ENCODE data around the gene ZNF273. TPM values are rescaled to one million over a fixed set of nuclear protein-coding genes. Genes with fewer than 3 reads are reported as not detected.

Gene ZNF273
- total and polyA plus RNA-seq, 2 experiments from 2014 or later = 2.1 to 4.8 TPM

- no peaks in the 10 kb centered on the region for H3K4me1 ChIP-seq (ENCODE audit: insufficient read depth)
- in situ Hi-C loops (cut with MboI) = no loop called here
- no peak overlapping the region for H2AFZ ChIP-seq
- H3K79me2 ChIP-seq (ENCODE audit: insufficient read depth) = no peaks in the 10 kb centered on the region
- no peak overlapping the region for H3K4me2 ChIP-seq (ENCODE audit: unreplicated experiment)
- no peak for DNase-seq
- no peak overlapping the region for H3K27ac ChIP-seq
- no peak overlapping the region for H3K4me3 ChIP-seq
- H3K36me3 ChIP-seq (ENCODE audit: low read depth) = no peaks in the 10 kb centered on the region
- H3K27me3 ChIP-seq (replicated peaks; ENCODE audit: insufficient read depth) = no peaks in the 10 kb centered on the region
- TF ChIP-seq EZH2 (IDR thresholded peaks at IDR 0.05; ENCODE audit: insufficient read depth, poor library complexity, severe bottlenecking) = no peak
- TF ChIP-seq EZH2phosphoT487 (IDR thresholded peaks at IDR 0.05; ENCODE audit: insufficient read depth, low read depth) = no peak
- no peaks in the 10 kb centered on the region for H3K9me2 ChIP-seq (ENCODE audit: insufficient read depth)
- H3F3A ChIP-seq (ENCODE audit: insufficient read depth) = no peaks in the 10 kb centered on the region
- no peak overlapping the region for H3K9ac ChIP-seq
- no peaks in the 10 kb centered on the region for H4K20me1 ChIP-seq (ENCODE audit: insufficient read depth)
- whole genome bisulfite sequencing, 2 experiments (ENCODE audit: low coverage in 1 of 2, low lambda C conversion rate in 2 of 2, missing lambda C conversion rate in 2 of 2) = 73 to 81% methylated on average over 10 of the region's 10 CpGs
- no peaks in the 10 kb centered on the region for H3K9me3 ChIP-seq (ENCODE audit: low read depth)
Observed at GRCh38 chr7:64873155-64873500, 29.9 kb upstream of the ZNF273 start.

DNA sequence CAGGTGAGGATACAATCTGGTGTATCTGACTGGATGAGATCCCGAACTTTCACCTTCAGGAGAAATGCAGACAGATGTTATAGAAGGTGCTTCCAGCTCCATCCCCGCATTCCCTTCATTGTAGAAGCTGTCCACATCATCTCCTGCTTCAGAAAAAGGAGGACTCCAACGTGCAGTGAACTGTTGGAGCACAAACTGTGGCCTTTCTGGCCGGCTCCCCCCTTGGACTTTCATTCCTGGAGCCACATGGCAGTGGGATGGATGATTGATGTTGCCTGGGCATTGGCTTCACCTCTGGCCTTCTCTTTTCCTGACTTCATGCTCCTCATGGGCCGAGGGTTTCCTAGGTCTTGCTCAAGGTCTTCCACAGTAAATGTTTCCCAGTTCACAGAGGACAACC is 29.6 kb upstream of the ZNF273 start:
- WGBS, 2 experiments (ENCODE audit: low coverage in 1 of 2, low lambda C conversion rate in 2 of 2, missing lambda C conversion rate in 2 of 2) = 32 to 37% methylated on average over 5 of the region's 5 CpGs
- Histone ChIP-seq H4K20me1 (ENCODE audit: insufficient read depth) (no peaks in the 10 kb centered on the region), H3K4me1 (ENCODE audit: insufficient read depth) (no peaks in the 10 kb centered on the region), H3K9me3 (ENCODE audit: low read depth) (no peaks in the 10 kb centered on the region), H3K36me3 (ENCODE audit: low read depth) (no peaks in the 10 kb centered on the region), H3F3A (ENCODE audit: insufficient read depth) (no peaks in the 10 kb centered on the region), H3K9me2 (ENCODE audit: insufficient read depth) (no peaks in the 10 kb centered on the region), H3K4me3 (no peak overlapping the region), H3K4me2 (ENCODE audit: unreplicated experiment) (no peak overlapping the region), H3K27ac (no peak overlapping the region), H3K9ac (no peak overlapping the region), H2AFZ (no peak overlapping the region), H3K79me2 (ENCODE audit: insufficient read depth) (no peaks in the 10 kb centered on the region), H3K27me3 (replicated peaks; ENCODE audit: insufficient read depth) (no peaks in the 10 kb centered on the region)
- in situ Hi-C loops (cut with MboI) = no loop called here
- DNase-seq = no peak
- TF ChIP-seq EZH2phosphoT487 (IDR thresholded peaks at IDR 0.05; ENCODE audit: insufficient read depth, low read depth) = no peak
- no peak for TF ChIP-seq EZH2 (IDR thresholded peaks at IDR 0.05; ENCODE audit: insufficient read depth, poor library complexity, severe bottlenecking)

- no peaks in the 10 kb centered on the region for H3K27me3 ChIP-seq (replicated peaks; ENCODE audit: insufficient read depth)
- H3K9me2 ChIP-seq (ENCODE audit: insufficient read depth) = no peaks in the 10 kb centered on the region
- no peak overlapping the region for H2AFZ ChIP-seq
- H3K9ac ChIP-seq = no peak overlapping the region
- H3K79me2 ChIP-seq (ENCODE audit: insufficient read depth) = no peaks in the 10 kb centered on the region
- TF ChIP-seq EZH2phosphoT487 (IDR thresholded peaks at IDR 0.05; ENCODE audit: insufficient read depth, low read depth) (no peak), EZH2 (IDR thresholded peaks at IDR 0.05; ENCODE audit: insufficient read depth, poor library complexity, severe bottlenecking) (no peak)
- 53 to 55% methylated on average over 10 of the region's 10 CpGs for WGBS, 2 experiments (ENCODE audit: low coverage in 1 of 2, low lambda C conversion rate in 2 of 2, missing lambda C conversion rate in 2 of 2)
- DNase-seq = no peak
- no peaks in the 10 kb centered on the region for H3K4me1 ChIP-seq (ENCODE audit: insufficient read depth)
- H3F3A ChIP-seq (ENCODE audit: insufficient read depth) = no peaks in the 10 kb centered on the region
- H4K20me1 ChIP-seq (ENCODE audit: insufficient read depth) = no peaks in the 10 kb centered on the region
- no peak overlapping the region for H3K27ac ChIP-seq
- no peaks in the 10 kb centered on the region for H3K36me3 ChIP-seq (ENCODE audit: low read depth)
- H3K9me3 ChIP-seq (ENCODE audit: low read depth) = no peaks in the 10 kb centered on the region
- H3K4me2 ChIP-seq (ENCODE audit: unreplicated experiment) = no peak overlapping the region
- H3K4me3 ChIP-seq = no peak overlapping the region
- in situ Hi-C loops (cut with MboI) = no loop called here
Observed at GRCh38 chr7:64874114-64874513, 29.0 kb upstream of the ZNF273 start.

GRCh38 chr7:64874562-64875250 is 28.4 kb upstream of the ZNF273 start:
- Histone ChIP-seq H3K27me3 (replicated peaks; ENCODE audit: insufficient read depth) (no peaks in the 10 kb centered on the region), H3K4me2 (ENCODE audit: unreplicated experiment) (no peak overlapping the region), H3K9me2 (ENCODE audit: insufficient read depth) (no peaks in the 10 kb centered on the region), H3K4me1 (ENCODE audit: insufficient read depth) (no peaks in the 10 kb centered on the region), H4K20me1 (ENCODE audit: insufficient read depth) (no peaks in the 10 kb centered on the region), H2AFZ (no peak overlapping the region), H3K36me3 (ENCODE audit: low read depth) (no peaks in the 10 kb centered on the region), H3F3A (ENCODE audit: insufficient read depth) (no peaks in the 10 kb centered on the region), H3K9me3 (ENCODE audit: low read depth) (no peaks in the 10 kb centered on the region), H3K4me3 (no peak overlapping the region), H3K27ac (no peak overlapping the region), H3K9ac (no peak overlapping the region), H3K79me2 (ENCODE audit: insufficient read depth) (no peaks in the 10 kb centered on the region)
- DNase-seq = no peak
- 64 to 68% methylated on average over 22 to 23 of the region's 23 CpGs for WGBS, 2 experiments (ENCODE audit: low coverage in 1 of 2, low lambda C conversion rate in 2 of 2, missing lambda C conversion rate in 2 of 2)
- in situ Hi-C loops (cut with MboI) = no loop called here
- no peak for TF ChIP-seq EZH2 (IDR thresholded peaks at IDR 0.05; ENCODE audit: insufficient read depth, poor library complexity, severe bottlenecking)
- no peak for TF ChIP-seq EZH2phosphoT487 (IDR thresholded peaks at IDR 0.05; ENCODE audit: insufficient read depth, low read depth)
